Bronchial epithelial cell (primary cell): ENCODE data around the gene APOL6. TPM values are rescaled to one million over a fixed set of nuclear protein-coding genes. Genes with fewer than 3 reads are reported as not detected.

Source experiments
- DNase-seq: peaks from one replicate; pipeline ENCODE4 v3.0.0-alpha.2; 2010; ENCODE audit warnings: low read depth
- FAIRE-seq: peaks from 2 replicates; lab custom pipeline; 2011; peaks lifted over from hg19 to GRCh38; lab: Jason Lieb, UNC
- H3K27me3 ChIP-seq: 2 replicates; pipeline ENCODE4 v1.5.1; 2011; ENCODE audit warnings: low read length; ENCODE audit not compliant: control insufficient read depth, insufficient read depth
- H3K36me3 ChIP-seq: 2 replicates; pipeline ENCODE4 v1.5.1; 2011; ENCODE audit warnings: low read length; ENCODE audit not compliant: control insufficient read depth, insufficient read depth
- H3K4me3 ChIP-seq: 2 replicates; pipeline ENCODE4 v1.5.1; 2011; ENCODE audit warnings: mild to moderate bottlenecking, low read depth, low read length, control low read depth
- total RNA-seq: library from RNA; depleted of rRNA; stranded (reverse); fragments of >200 nt; gene quantifications from 2 replicates; pipeline ENCODE4 v1.2.1, GENCODE V29; 2014
- TF ChIP-seq, protein P1 (sequence below): IDR thresholded peaks from 2 replicates; pipeline ENCODE4 v1.5.1; 2011; ENCODE audit warnings: mild to moderate bottlenecking, moderate library complexity, low read length, control low read depth, inconsistent platforms; ENCODE audit not compliant: insufficient read depth, severe bottlenecking

Gene APOL6
- total RNA-seq, 1 donor from 2014 or later, result 6.1 TPM

DNA sequence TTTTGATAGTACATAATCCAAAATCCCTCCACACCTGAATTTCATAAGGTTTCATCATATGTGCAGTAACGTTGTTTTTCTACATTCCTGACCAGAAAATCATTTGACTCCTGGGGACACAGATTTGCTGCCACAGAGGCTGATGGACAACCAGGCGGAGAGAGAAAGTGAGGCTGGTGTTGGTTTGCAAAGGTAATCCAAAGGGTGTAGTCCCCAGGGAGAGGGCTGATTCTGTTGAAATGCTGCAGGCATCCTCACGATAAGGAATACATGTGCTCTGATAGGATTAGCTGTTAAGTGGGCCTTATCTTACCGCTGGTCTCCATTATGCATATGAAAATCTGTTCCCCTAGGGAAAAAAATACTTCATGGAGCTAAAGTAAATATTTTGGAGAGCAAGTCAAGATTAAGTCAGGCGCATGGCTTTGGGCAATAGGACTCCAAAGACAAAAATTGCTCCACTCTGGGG, 8.1 kb downstream of the APOL6 start:
- TF ChIP-seq, protein P1, sequence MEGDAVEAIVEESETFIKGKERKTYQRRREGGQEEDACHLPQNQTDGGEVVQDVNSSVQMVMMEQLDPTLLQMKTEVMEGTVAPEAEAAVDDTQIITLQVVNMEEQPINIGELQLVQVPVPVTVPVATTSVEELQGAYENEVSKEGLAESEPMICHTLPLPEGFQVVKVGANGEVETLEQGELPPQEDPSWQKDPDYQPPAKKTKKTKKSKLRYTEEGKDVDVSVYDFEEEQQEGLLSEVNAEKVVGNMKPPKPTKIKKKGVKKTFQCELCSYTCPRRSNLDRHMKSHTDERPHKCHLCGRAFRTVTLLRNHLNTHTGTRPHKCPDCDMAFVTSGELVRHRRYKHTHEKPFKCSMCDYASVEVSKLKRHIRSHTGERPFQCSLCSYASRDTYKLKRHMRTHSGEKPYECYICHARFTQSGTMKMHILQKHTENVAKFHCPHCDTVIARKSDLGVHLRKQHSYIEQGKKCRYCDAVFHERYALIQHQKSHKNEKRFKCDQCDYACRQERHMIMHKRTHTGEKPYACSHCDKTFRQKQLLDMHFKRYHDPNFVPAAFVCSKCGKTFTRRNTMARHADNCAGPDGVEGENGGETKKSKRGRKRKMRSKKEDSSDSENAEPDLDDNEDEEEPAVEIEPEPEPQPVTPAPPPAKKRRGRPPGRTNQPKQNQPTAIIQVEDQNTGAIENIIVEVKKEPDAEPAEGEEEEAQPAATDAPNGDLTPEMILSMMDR, result no peak
- H3K27me3 ChIP-seq, result no peaks in the 10 kb centered on the region
- no peak overlapping the region for H3K4me3 ChIP-seq
- peak; percentile 15 for DNase-seq
- H3K36me3 ChIP-seq, result peaks cover 6% of the 10 kb centered on the region
- no peak for FAIRE-seq

DNA sequence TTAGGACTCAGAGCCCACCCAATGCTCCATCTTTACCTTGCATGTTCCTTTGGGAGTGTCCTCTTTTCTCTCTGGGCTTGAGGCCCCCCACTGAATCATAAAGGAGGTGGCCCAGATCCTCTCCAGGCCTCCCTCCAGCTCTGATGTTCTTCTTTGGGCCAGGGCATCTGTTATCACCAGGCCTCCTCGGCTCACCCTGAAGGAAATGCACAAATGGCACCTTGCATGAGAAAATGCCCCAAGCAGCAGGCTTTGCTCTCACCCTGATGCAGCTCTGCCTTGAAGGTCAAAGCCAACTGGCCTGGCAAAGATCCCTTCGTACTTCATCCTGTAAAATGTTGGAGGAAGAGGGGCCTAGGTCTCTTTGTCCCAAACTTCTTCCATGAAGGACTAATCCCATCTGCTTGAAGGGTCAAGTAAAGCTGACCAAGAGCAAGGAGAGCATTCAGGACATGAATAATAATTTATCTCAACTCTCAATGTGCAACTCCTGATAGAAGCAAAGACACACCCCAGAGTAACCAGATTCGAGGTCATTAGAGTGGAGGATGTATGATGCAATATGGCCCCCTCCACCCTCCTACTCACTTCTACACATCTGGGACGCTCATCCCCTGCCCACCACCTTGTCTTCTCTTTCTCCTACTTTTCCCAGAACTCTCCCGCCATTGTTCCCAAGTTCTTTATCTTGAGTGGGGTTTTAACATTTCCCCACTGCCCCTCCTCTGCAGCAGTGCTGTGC, 9.5 kb downstream of the APOL6 start:
- H3K36me3 ChIP-seq, result peaks cover 6% of the 10 kb centered on the region

DNA sequence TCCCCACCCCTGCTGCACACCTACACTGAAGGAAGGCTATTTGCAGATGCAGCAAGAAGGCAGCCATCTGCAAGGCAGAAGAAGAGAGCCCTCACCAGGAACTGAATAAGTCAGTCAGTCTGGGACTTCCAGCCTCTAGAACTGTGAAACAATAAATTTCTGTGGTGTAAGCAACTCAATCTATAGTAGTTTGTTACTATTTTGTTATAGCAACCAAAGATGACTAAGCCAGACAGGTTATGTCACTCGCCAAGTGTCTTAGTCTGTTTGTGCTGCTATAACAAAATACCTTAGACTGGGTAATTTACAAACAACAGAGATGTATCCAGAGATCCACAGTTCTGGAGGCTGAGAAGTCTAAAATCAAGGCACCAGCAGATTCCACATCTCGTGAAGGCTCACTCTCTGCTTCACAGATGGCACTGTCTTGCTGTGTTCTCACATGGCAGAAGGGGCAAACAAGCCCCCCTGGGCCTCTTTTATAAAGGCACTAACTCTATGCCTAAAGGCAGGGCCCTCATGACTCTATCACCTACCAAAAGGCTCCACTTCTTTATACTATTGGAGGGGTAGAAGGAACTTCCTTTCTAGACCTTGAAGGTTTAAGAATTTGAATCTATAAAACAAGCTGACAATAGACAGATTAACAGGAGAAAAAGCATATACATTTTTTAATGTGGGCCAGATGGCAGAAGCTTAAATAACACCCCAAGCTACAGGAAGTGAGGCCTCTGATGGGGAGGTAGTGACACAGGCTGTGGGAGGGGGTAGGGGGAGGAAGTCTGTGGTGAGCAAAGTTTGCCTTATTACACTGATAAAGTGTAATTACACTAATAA, 12.3 kb downstream of the APOL6 start:
- Histone ChIP-seq H3K36me3 (peaks cover 6% of the 10 kb centered on the region), H3K27me3 (no peaks in the 10 kb centered on the region), H3K4me3 (no peak overlapping the region)
- DNase-seq, result peak; percentile 34
- FAIRE-seq, result no peak
- TF ChIP-seq, protein P1, result no peak

More for the DNA sequence above, 9.5 kb downstream of the APOL6 start:
- no peak overlapping the region for H3K4me3 ChIP-seq
- no peaks in the 10 kb centered on the region for H3K27me3 ChIP-seq
- no peak for FAIRE-seq
- DNase-seq, result no peak
- TF ChIP-seq, protein P1, result no peak

DNA sequence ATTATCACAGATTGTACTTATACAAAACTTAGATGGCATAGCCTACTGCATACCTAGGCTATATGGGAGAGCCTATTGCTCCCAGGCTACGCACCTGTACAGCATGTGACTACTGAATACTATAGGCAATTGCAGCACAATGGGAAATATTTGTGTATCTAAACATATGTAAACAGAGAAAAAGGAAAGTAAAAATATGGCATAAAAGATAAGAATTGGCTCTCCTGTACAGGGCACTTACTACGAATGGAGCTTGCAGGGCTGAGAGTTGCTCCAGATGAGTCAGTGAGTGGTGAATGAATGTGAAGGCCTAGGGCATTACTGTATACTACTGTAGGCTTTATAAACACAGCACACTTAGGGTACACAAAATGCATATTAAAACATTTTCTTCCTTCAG, 13.2 kb downstream of the APOL6 start:
- TF ChIP-seq, protein P1, result no peak
- FAIRE-seq, result no peak

DNA sequence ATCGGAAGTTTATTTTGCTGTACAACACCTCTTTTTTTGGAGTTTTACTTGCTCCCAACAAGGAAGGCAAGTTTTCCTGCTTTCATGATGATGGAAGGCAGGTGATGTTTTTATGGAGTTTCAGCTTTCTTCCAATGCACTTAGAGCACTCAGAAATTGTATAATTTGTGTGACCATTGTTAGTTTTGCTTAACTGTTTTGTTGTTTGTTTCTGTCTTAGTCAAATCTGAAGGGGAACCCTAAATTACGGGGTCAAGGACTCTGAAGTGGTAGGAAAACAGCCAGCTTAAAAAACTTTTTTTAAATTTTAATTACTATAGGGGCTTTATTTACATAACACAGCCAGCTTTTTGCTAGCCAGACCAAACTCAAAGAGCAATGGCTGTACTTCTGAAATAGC, 14.7 kb downstream of the APOL6 start:
- FAIRE-seq (no peak), DNase-seq (no peak)
- TF ChIP-seq, protein P1, result no peak
- Histone ChIP-seq H3K4me3 (no peak overlapping the region), H3K27me3 (no peaks in the 10 kb centered on the region), H3K36me3 (peaks cover 4% of the 10 kb centered on the region)

More for the DNA sequence above, 13.2 kb downstream of the APOL6 start:
- Histone ChIP-seq H3K27me3 (no peaks in the 10 kb centered on the region), H3K4me3 (no peak overlapping the region), H3K36me3 (peaks cover 6% of the 10 kb centered on the region)
- peak; percentile 43 for DNase-seq
